Urinary bladder (tissue), 4 donors: ENCODE data around the gene SULT1A3. TPM values are rescaled to one million over a fixed set of nuclear protein-coding genes. Genes with fewer than 3 reads are reported as not detected.
"Not testable (repeated sequence)": the region's sequence is repeated elsewhere in the genome, so short reads cannot be mapped to it uniquely, and the experiment has no call there.

Experiments used
- DNase-seq: peaks from one replicate; pipeline ENCODE4 v3.0.0-alpha.2; 2015; ENCODE audit errors: extremely low spot score
- H3K27ac ChIP-seq: one replicate; pipeline ENCODE4 v1.5.1; 2013; ENCODE audit warnings: low read depth, mild to moderate bottlenecking, moderate library complexity
- H3K36me3 ChIP-seq: one replicate; pipeline ENCODE4 v1.6.1; 2013; ENCODE audit warnings: mild to moderate bottlenecking, moderate library complexity; ENCODE audit not compliant: insufficient read depth
- H3K4me1 ChIP-seq: one replicate; pipeline ENCODE4 v1.6.1; 2013; ENCODE audit warnings: mild to moderate bottlenecking, moderate library complexity; ENCODE audit not compliant: insufficient read depth
- H3K4me3 ChIP-seq: one replicate; pipeline ENCODE4 v1.5.1; 2013; ENCODE audit warnings: low read depth, low read length
- WGBS: extraction: QIAGEN DNeasy Blood & Tissue Kit; methylation state at CpG from one replicate; pipeline ENCODE4 v1.1.7; 2013; 5-methylcytosine and 5-hydroxymethylcytosine counted together
- polyA plus RNA-seq: library from polyadenylated mRNA; stranded (reverse); fragments of 200-250 nt; gene quantifications from one replicate; pipeline ENCODE4 v1.2.3, GENCODE V29; 2013
- small RNA-seq: library from RNA; depleted of rRNA; stranded (forward); fragments of <200 nt; gene quantifications from one replicate; pipeline ENCODE3, GENCODE V24; 2014
- total RNA-seq: library from RNA; depleted of rRNA; stranded (reverse); fragments of >200 nt; gene quantifications from one replicate; pipeline ENCODE4 v1.2.3, GENCODE V29; 2014
- donor health status: healthy with polysubstance abuse.
- donor health status: healthy.

SULT1A3 gene
- total and polyA plus RNA-seq, 2 donors: 3.2 to 7.5 TPM

GRCh38 chr16:30194172-30194925 is 4.7 kb upstream of the SULT1A3 start:
- H3K4me3 ChIP-seq: not testable (repeated sequence)

GRCh38 chr16:30197001-30197400 is 2.1 kb upstream of the SULT1A3 start:
- not testable (repeated sequence) for H3K36me3 ChIP-seq, DNase-seq, H3K4me3 ChIP-seq, H3K27ac ChIP-seq, H3K4me1 ChIP-seq
- 95% methylated on average over 1 of the region's 2 CpGs for WGBS

More at GRCh38 chr16:30194172-30194925, 4.7 kb upstream of the SULT1A3 start:
- not testable (repeated sequence) for H3K4me1 ChIP-seq, H3K27ac ChIP-seq, H3K36me3 ChIP-seq, DNase-seq
- 2% methylated on average over 16 of the region's 60 CpGs for WGBS

- H3K4me3 ChIP-seq, H3K36me3 ChIP-seq, DNase-seq, H3K27ac ChIP-seq, H3K4me1 ChIP-seq: not testable (repeated sequence)
- no CpG with 5 or more reads among the region's 15 CpGs for WGBS
These were observed 721 bp downstream of the SULT1A3 start for GRCh38 chr16:30199608-30200343.

DNA sequence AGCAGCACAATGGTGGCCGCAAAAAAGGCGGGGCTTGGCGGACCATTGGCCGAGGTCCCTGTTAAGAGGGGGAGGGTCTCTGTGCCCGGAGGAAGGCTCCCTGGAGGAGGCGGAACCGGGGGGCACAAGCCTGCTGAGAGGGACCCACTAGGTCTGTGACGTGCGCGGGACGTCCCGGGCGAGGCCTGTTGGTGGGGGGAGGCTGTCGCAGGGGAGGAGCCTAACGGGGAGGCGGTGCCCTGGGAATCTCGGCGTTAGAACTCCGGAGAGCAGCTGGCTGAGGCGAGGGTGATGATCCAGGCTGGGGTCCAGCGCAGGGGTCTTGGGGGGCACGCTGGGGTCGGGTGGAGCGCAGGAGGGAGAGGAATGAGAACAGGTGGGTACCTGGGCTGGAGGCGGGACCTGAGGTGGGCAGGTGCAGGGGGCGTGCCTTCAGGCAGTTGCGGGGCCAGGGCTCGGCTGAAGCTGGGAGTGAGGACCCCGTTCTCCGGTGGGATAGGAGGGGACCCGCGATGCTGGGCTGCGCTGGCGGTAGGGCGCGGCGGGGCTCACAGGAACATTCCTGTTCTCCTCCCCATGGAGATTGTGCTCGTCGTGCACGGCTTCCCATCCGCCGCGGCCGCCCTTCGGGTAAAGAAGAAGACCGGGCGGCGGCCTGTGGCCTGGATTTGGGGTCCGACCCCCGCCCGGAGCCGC is 6.6 kb downstream of the SULT1A3 start:
- WGBS: 0% methylated on average over 18 of the region's 52 CpGs
- not testable (repeated sequence) for H3K27ac ChIP-seq

GRCh38 chr16:30206252-30206651 is 7.2 kb downstream of the SULT1A3 start:
- not testable (repeated sequence) for H3K27ac ChIP-seq, H3K4me3 ChIP-seq, DNase-seq, H3K4me1 ChIP-seq, H3K36me3 ChIP-seq
- no CpG with 5 or more reads among the region's 33 CpGs for WGBS

More for the DNA sequence above, 6.6 kb downstream of the SULT1A3 start:
- DNase-seq, H3K4me1 ChIP-seq, H3K36me3 ChIP-seq: not testable (repeated sequence)
- H3K4me3 ChIP-seq: peak overlapping the region; percentile 20

GRCh38 chr16:30207063-30207704 is 8.1 kb downstream of the SULT1A3 start:
- not testable (repeated sequence) for H3K27ac ChIP-seq, DNase-seq, H3K4me3 ChIP-seq, H3K4me1 ChIP-seq, H3K36me3 ChIP-seq
- 43% methylated on average over 2 of the region's 9 CpGs for WGBS

- not testable (repeated sequence) for H3K4me3 ChIP-seq, H3K36me3 ChIP-seq, H3K27ac ChIP-seq, H3K4me1 ChIP-seq, DNase-seq
- 10% methylated on average over 4 of the region's 6 CpGs for WGBS
These were observed 10.0 kb downstream of the SULT1A3 start for GRCh38 chr16:30209032-30209431.

DNA sequence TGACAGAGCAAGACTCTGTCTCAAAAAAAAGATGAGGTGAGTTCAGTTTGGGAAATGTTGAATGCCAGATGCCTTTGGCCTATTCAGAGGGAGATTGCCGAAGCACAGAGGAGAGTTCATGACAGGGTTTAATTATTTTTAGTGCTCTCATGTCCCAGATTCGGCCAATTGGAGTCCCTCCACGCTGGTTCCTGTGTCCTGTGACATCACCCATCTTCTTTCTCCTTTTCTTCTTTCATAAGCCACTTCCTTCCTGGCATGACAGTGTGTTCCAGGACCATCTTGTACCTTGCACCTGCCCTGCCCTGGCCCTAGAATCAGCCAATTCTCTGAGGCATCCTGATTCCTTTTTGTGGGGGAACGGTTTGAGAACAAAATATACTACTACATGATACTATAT is 12.4 kb downstream of the SULT1A3 start:
- DNase-seq, H3K4me1 ChIP-seq, H3K27ac ChIP-seq, H3K4me3 ChIP-seq, H3K36me3 ChIP-seq: not testable (repeated sequence)
- WGBS: no CpG with 5 or more reads among the region's 4 CpGs

- not testable (repeated sequence) for H3K4me1 ChIP-seq, H3K27ac ChIP-seq, H3K36me3 ChIP-seq, H3K4me3 ChIP-seq, DNase-seq
- 69% methylated on average over 3 of the region's 5 CpGs for WGBS
These were observed 18.0 kb downstream of the SULT1A3 start for GRCh38 chr16:30217082-30217481.

- not testable (repeated sequence) for DNase-seq, H3K36me3 ChIP-seq, H3K4me3 ChIP-seq, H3K27ac ChIP-seq, H3K4me1 ChIP-seq
- WGBS: no CpG with 5 or more reads among the region's 4 CpGs
These were observed 49.3 kb downstream of the SULT1A3 start, which contains the start of gene NPIPB13 for GRCh38 chr16:30248379-30248778. Gene NPIPB13, minus strand, starts transcription at chr16:30248479. Its CDS starts 2,906 bp downstream, at chr16:30245573.

Small RNA genes lying within 50 kb of the gene (small RNA-seq; reads per million reads assigned to genes)
- gene AC106782.4: not detected

Other genes starting within 250 kb of the SULT1A3 start
- 43.1 TPM for gene TMEM219, start 237.2 kb upstream of the SULT1A3 start, total RNA-seq
- gene TMEM219, start 237.2 kb upstream of the SULT1A3 start, polyA plus RNA-seq: 120 TPM
- gene TAOK2, start 225.4 kb upstream of the SULT1A3 start, total RNA-seq: 35.6 TPM
- 37.9 TPM for gene TAOK2, start 225.4 kb upstream of the SULT1A3 start, polyA plus RNA-seq
- gene HIRIP3, start 203.6 kb upstream of the SULT1A3 start, total RNA-seq: 8.4 TPM
- 27.2 TPM for gene HIRIP3, start 203.6 kb upstream of the SULT1A3 start, polyA plus RNA-seq
- gene INO80E, start 203.0 kb upstream of the SULT1A3 start, total RNA-seq: 22.3 TPM
- 82.3 TPM for gene INO80E, start 203.0 kb upstream of the SULT1A3 start, polyA plus RNA-seq
- gene DOC2A, start 188.2 kb upstream of the SULT1A3 start, total RNA-seq: 0.32 TPM
- 0.53 TPM for gene DOC2A, start 188.2 kb upstream of the SULT1A3 start, polyA plus RNA-seq
- gene C16orf92, start 176.1 kb upstream of the SULT1A3 start, total RNA-seq: not detected
- not detected for gene C16orf92, start 176.1 kb upstream of the SULT1A3 start, polyA plus RNA-seq
- 0.32 TPM for gene TLCD3B, start 168.0 kb upstream of the SULT1A3 start, total RNA-seq
- 0.22 TPM for gene TLCD3B, start 168.0 kb upstream of the SULT1A3 start, polyA plus RNA-seq
- gene ALDOA, start 133.5 kb upstream of the SULT1A3 start, total RNA-seq: 126 TPM
- 1,530 TPM for gene ALDOA, start 133.5 kb upstream of the SULT1A3 start, polyA plus RNA-seq
- 56.2 TPM for gene PPP4C, start 123.3 kb upstream of the SULT1A3 start, total RNA-seq
- gene PPP4C, start 123.3 kb upstream of the SULT1A3 start, polyA plus RNA-seq: 93.8 TPM
- 0.79 TPM for gene TBX6, start 107.3 kb upstream of the SULT1A3 start, total RNA-seq
- 2.2 TPM for gene TBX6, start 107.3 kb upstream of the SULT1A3 start, polyA plus RNA-seq
- 16.5 TPM for gene YPEL3, start 103.0 kb upstream of the SULT1A3 start, total RNA-seq
- gene YPEL3, start 103.0 kb upstream of the SULT1A3 start, polyA plus RNA-seq: 117 TPM
- gene GDPD3, start 85.7 kb upstream of the SULT1A3 start, total RNA-seq: 4.6 TPM
- gene GDPD3, start 85.7 kb upstream of the SULT1A3 start, polyA plus RNA-seq: 5.1 TPM
- gene MAPK3, start 76.0 kb upstream of the SULT1A3 start, total RNA-seq: 14.6 TPM
- 120 TPM for gene MAPK3, start 76.0 kb upstream of the SULT1A3 start, polyA plus RNA-seq
- gene CORO1A, start 15.7 kb upstream of the SULT1A3 start, total RNA-seq: 9.6 TPM
- gene CORO1A, start 15.7 kb upstream of the SULT1A3 start, polyA plus RNA-seq: 37.2 TPM
- gene BOLA2B, start 5.6 kb upstream of the SULT1A3 start, total RNA-seq: 10.2 TPM
- gene BOLA2B, start 5.6 kb upstream of the SULT1A3 start, polyA plus RNA-seq: 97.5 TPM
- 15.4 TPM for gene SLX1A, start 5.4 kb upstream of the SULT1A3 start, total RNA-seq
- 42.7 TPM for gene SLX1A, start 5.4 kb upstream of the SULT1A3 start, polyA plus RNA-seq
- gene NPIPB13, start 49.2 kb downstream of the SULT1A3 start, total RNA-seq: 3.8 TPM
- gene NPIPB13, start 49.2 kb downstream of the SULT1A3 start, polyA plus RNA-seq: 3.7 TPM
- 20.0 TPM for gene CD2BP2, start 156.1 kb downstream of the SULT1A3 start, total RNA-seq
- 50.2 TPM for gene CD2BP2, start 156.1 kb downstream of the SULT1A3 start, polyA plus RNA-seq
- 18.9 TPM for gene TBC1D10B, start 171.2 kb downstream of the SULT1A3 start, total RNA-seq
- gene TBC1D10B, start 171.2 kb downstream of the SULT1A3 start, polyA plus RNA-seq: 29.5 TPM
- 165 TPM for gene MYL11, start 175.5 kb downstream of the SULT1A3 start, total RNA-seq
- gene MYL11, start 175.5 kb downstream of the SULT1A3 start, polyA plus RNA-seq: 1.4 TPM
- 0.37 TPM for gene SEPTIN1, start 183.3 kb downstream of the SULT1A3 start, total RNA-seq
- gene SEPTIN1, start 183.3 kb downstream of the SULT1A3 start, polyA plus RNA-seq: 3.5 TPM
- 6.7 TPM for gene ZNF48, start 196.2 kb downstream of the SULT1A3 start, total RNA-seq
- gene ZNF48, start 196.2 kb downstream of the SULT1A3 start, polyA plus RNA-seq: 10.2 TPM
- 5.2 TPM for gene ZNF771, start 208.4 kb downstream of the SULT1A3 start, total RNA-seq
- gene ZNF771, start 208.4 kb downstream of the SULT1A3 start, polyA plus RNA-seq: 18.6 TPM
- 8.0 TPM for gene DCTPP1, start 230.8 kb downstream of the SULT1A3 start, total RNA-seq
- gene DCTPP1, start 230.8 kb downstream of the SULT1A3 start, polyA plus RNA-seq: 36.7 TPM
- 7.1 TPM for gene SEPHS2, start 246.6 kb downstream of the SULT1A3 start, total RNA-seq
- gene SEPHS2, start 246.6 kb downstream of the SULT1A3 start, polyA plus RNA-seq: 45.8 TPM